Measurements from ENCODE around the gene GAS5.

DNA sequence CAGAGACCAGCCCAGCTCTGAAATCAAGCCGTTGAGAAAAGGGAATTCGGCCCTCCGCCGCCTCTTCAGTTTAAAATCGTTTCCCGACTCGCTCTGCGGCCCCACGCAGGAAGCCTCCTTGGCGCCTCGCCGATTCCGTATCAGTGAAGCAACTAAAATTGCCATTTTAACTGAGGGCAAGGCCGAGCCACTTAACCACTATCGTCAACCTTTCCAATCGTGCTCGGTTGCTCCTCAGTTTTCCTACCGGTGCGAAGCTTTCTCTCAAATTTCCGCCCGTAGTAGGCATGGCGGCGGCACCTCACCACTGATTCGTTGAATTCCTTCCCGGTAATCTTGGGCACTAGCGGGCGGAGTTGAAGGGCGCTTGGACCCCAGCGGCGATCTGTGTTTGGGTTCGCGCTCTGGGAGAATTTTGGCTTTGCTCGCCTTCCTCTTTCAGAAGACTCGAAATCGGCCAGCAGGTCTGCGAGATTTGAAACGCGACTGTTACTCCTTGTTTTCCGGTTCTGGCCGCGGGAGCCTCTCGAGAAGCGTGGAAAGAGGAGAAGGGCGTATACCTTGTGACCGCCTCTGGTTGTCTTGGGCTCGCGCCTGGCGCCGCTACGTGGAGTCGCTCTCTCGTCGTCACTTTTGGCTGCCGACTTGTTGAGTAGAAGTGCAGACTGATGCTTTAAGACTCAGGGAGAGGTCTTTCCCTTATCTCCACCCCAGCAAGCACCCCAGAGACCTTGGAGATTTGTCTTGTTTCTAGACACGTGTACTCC is 43.3 kb downstream of the GAS5 start, which contains the start of the genes CENPL and DARS2:
- TF ChIP-seq, protein P1, sequence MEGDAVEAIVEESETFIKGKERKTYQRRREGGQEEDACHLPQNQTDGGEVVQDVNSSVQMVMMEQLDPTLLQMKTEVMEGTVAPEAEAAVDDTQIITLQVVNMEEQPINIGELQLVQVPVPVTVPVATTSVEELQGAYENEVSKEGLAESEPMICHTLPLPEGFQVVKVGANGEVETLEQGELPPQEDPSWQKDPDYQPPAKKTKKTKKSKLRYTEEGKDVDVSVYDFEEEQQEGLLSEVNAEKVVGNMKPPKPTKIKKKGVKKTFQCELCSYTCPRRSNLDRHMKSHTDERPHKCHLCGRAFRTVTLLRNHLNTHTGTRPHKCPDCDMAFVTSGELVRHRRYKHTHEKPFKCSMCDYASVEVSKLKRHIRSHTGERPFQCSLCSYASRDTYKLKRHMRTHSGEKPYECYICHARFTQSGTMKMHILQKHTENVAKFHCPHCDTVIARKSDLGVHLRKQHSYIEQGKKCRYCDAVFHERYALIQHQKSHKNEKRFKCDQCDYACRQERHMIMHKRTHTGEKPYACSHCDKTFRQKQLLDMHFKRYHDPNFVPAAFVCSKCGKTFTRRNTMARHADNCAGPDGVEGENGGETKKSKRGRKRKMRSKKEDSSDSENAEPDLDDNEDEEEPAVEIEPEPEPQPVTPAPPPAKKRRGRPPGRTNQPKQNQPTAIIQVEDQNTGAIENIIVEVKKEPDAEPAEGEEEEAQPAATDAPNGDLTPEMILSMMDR (IDR thresholded peaks at IDR 0.05; ENCODE audit: insufficient read depth, low read depth, low read length): no peak
- no peak for TF ChIP-seq EZH2 (IDR thresholded peaks at IDR 0.05; ENCODE audit: insufficient read depth, low read length)

Data from astrocyte (in vitro differentiated cells and primary cell).